Measurements from ENCODE around the gene IL18BP. TPM values are rescaled to one million over a fixed set of nuclear protein-coding genes. Genes with fewer than 3 reads are reported as not detected.

The IL18BP gene
- total RNA-seq, 6 donors from 2014 or later, result 4.6 to 45.1 (median 16.9) TPM

DNA sequence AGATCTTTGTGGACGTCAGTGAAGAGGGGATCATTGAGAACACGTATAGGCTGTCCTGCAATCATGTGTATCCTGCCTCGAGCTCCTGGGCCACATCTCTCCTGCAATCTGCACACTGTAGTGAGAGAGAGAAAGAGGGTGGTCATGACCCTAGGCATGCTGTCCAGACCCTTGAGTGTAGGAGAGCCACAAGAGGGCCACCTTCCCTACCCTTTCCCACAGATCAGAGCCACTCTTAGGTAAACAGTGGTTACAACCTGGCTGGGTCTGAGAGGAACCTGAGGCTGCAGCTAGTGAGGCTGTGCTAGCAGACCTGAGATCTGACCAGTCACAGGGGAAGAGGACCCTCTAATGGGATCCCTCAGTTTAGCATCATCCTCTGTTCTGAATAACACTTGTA is 3.9 kb upstream of the IL18BP start:
- DNase-seq (no peak), ATAC-seq (ENCODE audit: low FRiP score in 2 of 2) (no peak)
- no peak overlapping the region for H3K27ac ChIP-seq
- no peaks in the 10 kb centered on the region for H3K27me3 ChIP-seq
- TF ChIP-seq EP300 (IDR thresholded peaks at IDR 0.05) (no peak), POLR2AphosphoS5 (IDR thresholded peaks at IDR 0.05) (no peak), POLR2A (IDR thresholded peaks at IDR 0.05) (no peak)
- TF ChIP-seq, protein P1, sequence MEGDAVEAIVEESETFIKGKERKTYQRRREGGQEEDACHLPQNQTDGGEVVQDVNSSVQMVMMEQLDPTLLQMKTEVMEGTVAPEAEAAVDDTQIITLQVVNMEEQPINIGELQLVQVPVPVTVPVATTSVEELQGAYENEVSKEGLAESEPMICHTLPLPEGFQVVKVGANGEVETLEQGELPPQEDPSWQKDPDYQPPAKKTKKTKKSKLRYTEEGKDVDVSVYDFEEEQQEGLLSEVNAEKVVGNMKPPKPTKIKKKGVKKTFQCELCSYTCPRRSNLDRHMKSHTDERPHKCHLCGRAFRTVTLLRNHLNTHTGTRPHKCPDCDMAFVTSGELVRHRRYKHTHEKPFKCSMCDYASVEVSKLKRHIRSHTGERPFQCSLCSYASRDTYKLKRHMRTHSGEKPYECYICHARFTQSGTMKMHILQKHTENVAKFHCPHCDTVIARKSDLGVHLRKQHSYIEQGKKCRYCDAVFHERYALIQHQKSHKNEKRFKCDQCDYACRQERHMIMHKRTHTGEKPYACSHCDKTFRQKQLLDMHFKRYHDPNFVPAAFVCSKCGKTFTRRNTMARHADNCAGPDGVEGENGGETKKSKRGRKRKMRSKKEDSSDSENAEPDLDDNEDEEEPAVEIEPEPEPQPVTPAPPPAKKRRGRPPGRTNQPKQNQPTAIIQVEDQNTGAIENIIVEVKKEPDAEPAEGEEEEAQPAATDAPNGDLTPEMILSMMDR (IDR thresholded peaks at IDR 0.05), result no peak
- peaks cover 0 to 20% (median 2%) of the 10 kb centered on the region in 4 donors for H3K36me3 ChIP-seq
- H3K9me3 ChIP-seq, result no peaks in the 10 kb centered on the region
- peaks cover 17 to 19% (median 17%) of the 10 kb centered on the region in 4 donors for H3K4me1 ChIP-seq
- no peak overlapping the region for H3K4me3 ChIP-seq
- 87 to 88% methylated on average over 3 of the region's 3 CpGs for WGBS, 2 donors

DNA sequence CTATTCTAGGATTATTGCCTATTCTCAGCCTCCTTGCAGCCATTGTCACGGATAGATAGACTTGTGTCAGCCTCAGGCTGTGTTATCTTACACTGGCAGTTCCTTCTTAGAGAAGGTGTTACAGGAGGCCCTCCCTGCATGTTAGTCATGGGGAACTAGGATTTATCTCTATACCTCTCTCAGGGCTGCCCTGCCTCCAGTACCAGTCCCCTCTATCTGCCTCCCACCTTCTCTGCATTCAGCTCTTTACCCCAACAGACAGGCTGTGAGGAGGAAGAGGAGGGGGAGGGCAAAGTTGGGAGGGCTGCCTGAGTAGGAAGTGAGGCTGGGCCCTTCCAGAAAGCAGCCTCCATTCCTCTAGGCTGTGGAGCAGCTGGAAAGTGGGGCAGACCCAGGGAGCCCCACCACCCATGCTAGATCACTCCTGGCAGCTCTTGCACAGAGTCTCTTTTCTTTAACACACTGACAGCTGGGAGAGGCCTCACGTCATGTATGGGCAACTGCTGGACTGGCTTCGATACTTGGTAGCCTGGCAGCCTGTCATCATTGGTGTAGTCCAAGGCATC is 2.9 kb upstream of the IL18BP start:
- peaks cover 27 to 28% (median 27%) of the 10 kb centered on the region in 4 donors for H3K4me1 ChIP-seq
- TF ChIP-seq, protein P1 (IDR thresholded peaks at IDR 0.05), result no peak
- no peak for TF ChIP-seq EP300 (IDR thresholded peaks at IDR 0.05)
- H3K4me3 ChIP-seq, result no peak overlapping the region
- H3K9me3 ChIP-seq, result no peaks in the 10 kb centered on the region
- ATAC-seq (ENCODE audit: low FRiP score in 2 of 2) (no peak), DNase-seq (no peak)
- no peak overlapping the region for H3K27ac ChIP-seq
- WGBS, 2 donors, result 95 to 100% methylated on average over 2 to 3 of the region's 3 CpGs
- H3K27me3 ChIP-seq, result no peaks in the 10 kb centered on the region
- peaks cover 0 to 20% (median under 1%) of the 10 kb centered on the region in 4 donors for H3K36me3 ChIP-seq

DNA sequence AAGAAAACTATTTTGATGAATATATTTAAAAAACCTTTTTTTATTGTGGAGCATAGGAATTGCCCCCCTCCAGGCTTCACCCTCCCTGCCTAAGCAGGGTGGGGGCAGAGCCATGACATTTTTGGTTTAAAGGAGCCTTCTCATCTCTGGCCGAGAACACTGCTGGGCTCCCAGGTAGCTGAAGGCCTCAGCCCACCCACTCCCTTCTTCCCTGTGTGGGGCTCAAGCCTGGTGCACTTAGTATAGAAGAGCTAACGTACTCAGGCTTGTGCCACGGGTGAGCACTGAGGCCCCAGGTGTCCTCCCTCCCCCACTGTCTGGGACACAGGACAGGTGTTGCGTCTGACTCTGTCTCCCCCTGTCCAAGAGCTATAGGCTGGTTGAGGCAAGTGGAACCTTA is 2.2 kb upstream of the IL18BP start:
- 89 to 95% methylated on average over 3 to 4 of the region's 4 CpGs for WGBS, 2 donors
- H3K4me3 ChIP-seq, result no peak overlapping the region
- no peaks in the 10 kb centered on the region for H3K27me3 ChIP-seq
- DNase-seq (no peak), ATAC-seq (ENCODE audit: low FRiP score in 2 of 2) (no peak)
- H3K27ac ChIP-seq, result peak overlapping the region in 1 of 4 donors; percentile 34
- peaks cover 0 to 20% (median 3%) of the 10 kb centered on the region in 4 donors for H3K36me3 ChIP-seq
- peaks cover 27 to 28% (median 28%) of the 10 kb centered on the region in 4 donors for H3K4me1 ChIP-seq
- no peaks in the 10 kb centered on the region for H3K9me3 ChIP-seq
- TF ChIP-seq, protein P1 (IDR thresholded peaks at IDR 0.05), result no peak
- TF ChIP-seq POLR2A (IDR thresholded peaks at IDR 0.05) (no peak), EP300 (IDR thresholded peaks at IDR 0.05) (no peak), POLR2AphosphoS5 (IDR thresholded peaks at IDR 0.05) (no peak)

DNA sequence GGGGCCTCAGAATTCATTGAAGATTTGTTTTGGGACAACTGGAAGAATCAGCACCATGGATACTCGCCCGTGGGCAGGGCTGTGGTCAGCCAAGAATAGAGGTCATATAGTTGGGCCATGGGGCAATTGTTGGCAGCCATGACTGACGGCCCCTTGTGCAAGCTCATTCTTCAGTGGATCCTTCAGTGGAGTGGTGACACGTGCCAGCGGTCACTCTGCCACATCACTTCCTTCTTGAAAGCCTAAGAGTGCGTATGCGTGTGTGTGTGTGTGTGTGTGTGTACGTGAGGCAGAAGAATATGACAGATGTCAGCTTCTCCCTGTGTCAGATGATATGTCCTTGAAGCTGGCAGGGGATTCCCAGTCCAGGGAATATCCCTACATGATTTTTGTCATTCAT is 1.8 kb upstream of the IL18BP start:
- peak in 1 of 2 donors; percentile 92 for DNase-seq
- TF ChIP-seq POLR2AphosphoS5 (IDR thresholded peaks at IDR 0.05) (peak; percentile 67 to 77), EP300 (IDR thresholded peaks at IDR 0.05) (peak in 2 of 4 donors; percentile 8 to 37), POLR2A (IDR thresholded peaks at IDR 0.05) (no peak)
- TF ChIP-seq, protein P1 (IDR thresholded peaks at IDR 0.05), result no peak
- H3K9me3 ChIP-seq, result no peaks in the 10 kb centered on the region
- H3K4me3 ChIP-seq, result no peak overlapping the region
- WGBS, 2 donors, result 41 to 63% methylated on average over 8 of the region's 8 CpGs
- peaks cover 27 to 31% (median 28%) of the 10 kb centered on the region in 4 donors for H3K4me1 ChIP-seq
- H3K27ac ChIP-seq, result peak overlapping the region in 1 of 4 donors; percentile 34
- H3K27me3 ChIP-seq, result no peaks in the 10 kb centered on the region
- peak; percentile 59 to 75 for ATAC-seq (ENCODE audit: low FRiP score in 2 of 2)
- peaks cover 0 to 25% (median 5%) of the 10 kb centered on the region in 4 donors for H3K36me3 ChIP-seq

DNA sequence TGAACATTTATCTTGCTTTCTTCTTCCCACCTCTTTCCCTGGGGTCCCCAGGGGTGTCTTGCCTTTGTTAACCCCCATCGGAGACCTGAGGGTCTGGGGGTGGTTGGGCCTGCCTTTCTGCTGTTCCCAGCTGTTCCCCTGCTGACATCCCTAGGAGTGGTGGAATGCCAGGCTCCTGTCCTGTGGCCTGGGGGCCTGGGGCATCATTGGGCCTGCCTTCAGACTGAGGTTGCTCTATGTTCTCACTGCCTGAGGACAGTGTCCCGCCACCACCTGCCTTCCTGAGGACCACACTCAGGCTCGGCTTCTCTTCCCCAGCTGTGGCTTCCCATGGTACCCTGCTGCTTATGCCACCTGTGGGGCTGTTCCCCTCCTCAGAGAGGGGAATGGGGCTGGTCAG is 1.1 kb upstream of the IL18BP start:
- Histone ChIP-seq H3K9me3 (no peaks in the 10 kb centered on the region), H3K4me3 (no peak overlapping the region), H3K27me3 (no peaks in the 10 kb centered on the region), H3K4me1 (peaks cover 27 to 31% (median 28%) of the 10 kb centered on the region in 4 donors), H3K36me3 (peaks cover 2 to 31% (median 12%) of the 10 kb centered on the region in 4 donors), H3K27ac (peak overlapping the region; percentile 19 to 88 (median 81))
- 94 to 97% methylated on average over 2 to 3 of the region's 3 CpGs for WGBS, 2 donors
- ATAC-seq (ENCODE audit: low FRiP score in 2 of 2) (no peak), DNase-seq (no peak)
- no peak for TF ChIP-seq EP300 (IDR thresholded peaks at IDR 0.05)
- TF ChIP-seq POLR2A (IDR thresholded peaks at IDR 0.05), result no peak
- TF ChIP-seq, protein P1 (IDR thresholded peaks at IDR 0.05), result no peak
- TF ChIP-seq POLR2AphosphoS5 (IDR thresholded peaks at IDR 0.05), result no peak

All from upper lobe of left lung (tissue), 6 donors.